Testis (tissue), 3 donors: ENCODE results near the gene COMMD3. TPM values are rescaled to one million over a fixed set of nuclear protein-coding genes. Genes with fewer than 3 reads are reported as not detected.

Experiments
- DNase-seq: peaks from one replicate; pipeline ENCODE4 v3.0.0-alpha.2; 2019
- H3K27ac ChIP-seq, 2 donors: fragments of 200-600 bp; sonication (generic); one replicate each; pipeline ENCODE4 v1.5.1; 2019
- H3K27me3 ChIP-seq: fragments of 200-600 bp; sonication (generic); one replicate; pipeline ENCODE4 v1.5.1; 2019
- H3K36me3 ChIP-seq: fragments of 200-600 bp; sonication (generic); one replicate; pipeline ENCODE4 v1.5.1; 2017; ENCODE audit warnings: low read depth; ENCODE audit errors: missing control alignments
- H3K4me1 ChIP-seq: fragments of 200-600 bp; sonication (generic); one replicate; pipeline ENCODE4 v1.5.1; 2019
- H3K4me3 ChIP-seq, 2 donors: fragments of 200-600 bp; sonication (generic); one replicate each; pipeline ENCODE4 v1.5.1; 2017 to 2019
- H3K9me3 ChIP-seq: fragments of 200-600 bp; sonication (generic); one replicate; pipeline ENCODE4 v1.5.1; 2017
- POLR2A ChIP-seq: fragments of 450-650 bp; IDR thresholded peaks from one replicate; pipeline ENCODE4 v1.6.1; 2017; ENCODE audit warnings: antibody characterized with exemption, mild to moderate bottlenecking, moderate library complexity
- WGBS, 2 donors: methylation state at CpG; one replicate each; pipeline ENCODE4 v1.1.5; 2018; 5-methylcytosine and 5-hydroxymethylcytosine counted together
- intact Hi-C: fragments of 100-400 bp; cut with DNase I; formaldehyde crosslinking; loops from one replicate; pipeline ENCODE4 v1.15.1; 2023; ENCODE audit warnings: low total_unique reads
- polyA plus RNA-seq: library from polyadenylated mRNA; stranded (reverse); fragments of 350-450 nt; fragmentation: Illumina TruSeq; extraction: RNeasy Lipid Tissue Mini Kit (QIAGEN cat#74804); gene quantifications from one replicate; pipeline ENCODE4 v1.2.3, GENCODE V29; 2014; ENCODE audit warnings: low read depth, low replicate concordance; ENCODE audit not compliant: insufficient read depth
- total RNA-seq, 2 donors: library from RNA; depleted of rRNA; stranded (reverse); fragments of >200 nt; gene quantifications; one replicate each; pipeline ENCODE4 v1.2.3, GENCODE V29; 2016
- TF ChIP-seq, protein P1 (sequence below), 3 experiments: fragments of 450-650 bp in 2 of 3; fragments of 200-600 bp in 1 of 3; sonication (generic) in 1 of 3; IDR thresholded peaks; one replicate each; pipeline ENCODE4 v1.5.1; 2016 to 2019; ENCODE audit warnings: antibody characterized with exemption in 3 of 3, mild to moderate bottlenecking in 2 of 3, moderate library complexity in 1 of 3

The COMMD3 gene
- total and polyA plus RNA-seq, 3 donors from 2014 or later = 40.6 to 70.2 (median 42.5) TPM

DNA sequence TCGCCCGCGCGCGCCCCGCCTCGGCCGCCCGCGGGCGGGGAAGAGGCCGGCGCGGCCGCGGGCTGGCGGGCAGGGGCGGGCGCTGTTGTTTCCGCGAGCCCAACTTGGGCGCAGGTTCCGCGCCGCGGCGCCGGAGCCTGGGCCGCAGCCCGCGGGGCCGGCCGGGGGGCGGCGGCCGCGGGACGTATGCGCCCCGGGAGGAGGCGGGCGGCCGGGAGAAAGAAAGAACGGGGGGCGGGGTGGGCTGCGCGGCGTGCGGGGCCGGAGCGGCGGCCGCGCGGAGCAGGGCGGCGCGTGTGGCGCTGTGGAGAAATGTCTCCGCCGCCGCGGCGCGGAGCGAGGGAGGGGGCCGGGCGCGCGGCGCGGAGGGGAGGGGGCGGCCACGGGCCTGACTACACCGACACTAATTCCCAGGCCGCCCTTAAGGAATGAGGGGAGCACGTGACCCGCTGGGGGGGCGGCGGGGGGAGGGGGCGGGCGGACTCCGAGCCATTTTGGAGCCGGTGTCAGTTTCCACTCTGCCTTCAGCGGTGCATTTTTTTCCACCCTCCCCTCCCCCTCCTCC lies 4.5 kb downstream of the COMMD3 start, which contains the start of gene BMI1:
BMI1 (plus strand) TSS at position 509 of the 565 bp plus-strand sequence. CDS start 5,351 bp downstream, outside the sequence.
- peak within 1 kb of the TSS; percentile 74 to 94 for H3K4me3 ChIP-seq
- no peaks in the 10 kb centered on the region for H3K9me3 ChIP-seq
- no peaks in the 10 kb centered on the region for H3K27me3 ChIP-seq
- no peak for TF ChIP-seq POLR2A
- TF ChIP-seq, protein P1, sequence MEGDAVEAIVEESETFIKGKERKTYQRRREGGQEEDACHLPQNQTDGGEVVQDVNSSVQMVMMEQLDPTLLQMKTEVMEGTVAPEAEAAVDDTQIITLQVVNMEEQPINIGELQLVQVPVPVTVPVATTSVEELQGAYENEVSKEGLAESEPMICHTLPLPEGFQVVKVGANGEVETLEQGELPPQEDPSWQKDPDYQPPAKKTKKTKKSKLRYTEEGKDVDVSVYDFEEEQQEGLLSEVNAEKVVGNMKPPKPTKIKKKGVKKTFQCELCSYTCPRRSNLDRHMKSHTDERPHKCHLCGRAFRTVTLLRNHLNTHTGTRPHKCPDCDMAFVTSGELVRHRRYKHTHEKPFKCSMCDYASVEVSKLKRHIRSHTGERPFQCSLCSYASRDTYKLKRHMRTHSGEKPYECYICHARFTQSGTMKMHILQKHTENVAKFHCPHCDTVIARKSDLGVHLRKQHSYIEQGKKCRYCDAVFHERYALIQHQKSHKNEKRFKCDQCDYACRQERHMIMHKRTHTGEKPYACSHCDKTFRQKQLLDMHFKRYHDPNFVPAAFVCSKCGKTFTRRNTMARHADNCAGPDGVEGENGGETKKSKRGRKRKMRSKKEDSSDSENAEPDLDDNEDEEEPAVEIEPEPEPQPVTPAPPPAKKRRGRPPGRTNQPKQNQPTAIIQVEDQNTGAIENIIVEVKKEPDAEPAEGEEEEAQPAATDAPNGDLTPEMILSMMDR (IDR thresholded peaks at IDR 0.05) = no peak
- H3K27ac ChIP-seq = peak within 1 kb of the TSS; percentile 94 to 97
- intact Hi-C loops = no loop called here
- DNase-seq = peak; percentile 91
- peaks cover 36% of the 10 kb centered on the region for H3K4me1 ChIP-seq
- no peaks in the 10 kb centered on the region for H3K36me3 ChIP-seq
- 0% methylated on average over 37 of the region's 85 CpGs; no CpG with 5 or more reads in 1 of the 2 donors for WGBS, 2 donors

DNA sequence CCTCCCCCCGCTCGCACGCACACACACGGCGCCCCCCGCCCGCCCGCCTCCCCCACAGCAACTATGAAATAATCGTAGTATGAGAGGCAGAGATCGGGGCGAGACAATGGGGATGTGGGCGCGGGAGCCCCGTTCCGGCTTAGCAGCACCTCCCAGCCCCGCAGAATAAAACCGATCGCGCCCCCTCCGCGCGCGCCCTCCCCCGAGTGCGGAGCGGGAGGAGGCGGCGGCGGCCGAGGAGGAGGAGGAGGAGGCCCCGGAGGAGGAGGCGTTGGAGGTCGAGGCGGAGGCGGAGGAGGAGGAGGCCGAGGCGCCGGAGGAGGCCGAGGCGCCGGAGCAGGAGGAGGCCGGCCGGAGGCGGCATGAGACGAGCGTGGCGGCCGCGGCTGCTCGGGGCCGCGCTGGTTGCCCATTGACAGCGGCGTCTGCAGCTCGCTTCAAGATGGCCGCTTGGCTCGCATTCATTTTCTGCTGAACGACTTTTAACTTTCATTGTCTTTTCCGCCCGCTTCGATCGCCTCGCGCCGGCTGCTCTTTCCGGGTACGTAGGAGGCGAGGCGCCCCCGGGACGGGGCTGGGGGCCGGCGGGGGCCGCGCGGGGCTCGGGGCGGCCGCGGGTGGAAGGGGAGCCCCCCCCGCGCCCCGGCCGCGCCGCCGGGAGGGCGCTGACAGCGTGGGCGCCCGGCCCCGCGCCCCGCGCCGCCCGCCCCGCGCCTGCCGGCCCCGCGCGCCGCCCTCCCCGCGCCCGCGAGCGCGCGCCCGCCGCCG lies 5.2 kb downstream of the COMMD3 start:
- Histone ChIP-seq H3K9me3 (no peaks in the 10 kb centered on the region), H3K36me3 (no peaks in the 10 kb centered on the region), H3K4me3 (peak overlapping the region; percentile 74 to 94), H3K27ac (peak overlapping the region; percentile 94 to 97), H3K27me3 (no peaks in the 10 kb centered on the region), H3K4me1 (peaks cover 36% of the 10 kb centered on the region)
- 0 to 1% methylated on average over 24 to 71 of the region's 114 CpGs for WGBS, 2 donors
- no peak for DNase-seq
- intact Hi-C loops = no loop called here
- TF ChIP-seq, protein P1 (IDR thresholded peaks at IDR 0.05) = no peak
- no peak for TF ChIP-seq POLR2A

DNA sequence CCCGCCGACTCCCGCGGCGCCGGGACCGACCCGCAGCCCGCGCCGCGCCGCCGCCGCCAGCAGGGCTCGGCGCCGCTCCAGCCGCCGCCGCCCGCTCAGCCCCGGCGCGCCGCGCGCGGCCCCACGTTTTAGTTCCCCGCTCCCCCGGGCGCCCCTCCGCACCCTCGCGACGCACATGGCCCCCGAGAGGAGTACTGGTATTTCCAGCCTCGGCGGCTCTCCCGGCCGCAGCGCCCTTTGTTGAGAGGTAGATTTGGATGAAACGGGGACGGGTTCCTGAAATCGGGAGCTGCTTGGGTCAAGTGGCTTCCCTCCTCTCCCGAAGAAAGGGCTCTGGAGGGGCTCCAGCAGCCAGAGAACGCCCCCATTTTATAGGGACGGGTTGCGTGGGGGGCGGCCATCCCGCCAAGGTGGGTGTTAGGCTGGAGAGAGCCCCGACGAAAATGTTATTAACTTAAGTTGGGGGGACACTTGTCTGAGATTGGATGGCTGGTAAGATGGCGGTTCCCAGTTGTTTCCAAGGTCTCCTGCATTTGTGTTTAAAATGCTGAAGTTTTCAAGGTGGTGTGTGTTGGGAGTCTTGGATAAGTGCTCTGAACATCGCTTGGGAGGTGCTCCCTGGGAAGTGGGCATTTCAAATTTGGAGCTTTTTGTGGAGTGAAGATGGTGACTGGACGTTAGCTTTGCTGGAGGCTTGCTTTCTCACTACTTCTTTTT lies 5.9 kb downstream of the COMMD3 start:
- Histone ChIP-seq H3K4me3 (peak overlapping the region; percentile 63 to 94), H3K9me3 (no peaks in the 10 kb centered on the region), H3K27ac (peak overlapping the region; percentile 79 to 82), H3K36me3 (no peaks in the 10 kb centered on the region), H3K27me3 (no peaks in the 10 kb centered on the region), H3K4me1 (peaks cover 36% of the 10 kb centered on the region)
- TF ChIP-seq POLR2A = no peak
- TF ChIP-seq, protein P1 (IDR thresholded peaks at IDR 0.05) = no peak
- no peak for DNase-seq
- WGBS, 2 donors = 2 to 4% methylated on average over 10 to 34 of the region's 57 CpGs
- intact Hi-C loops = no loop called here

DNA sequence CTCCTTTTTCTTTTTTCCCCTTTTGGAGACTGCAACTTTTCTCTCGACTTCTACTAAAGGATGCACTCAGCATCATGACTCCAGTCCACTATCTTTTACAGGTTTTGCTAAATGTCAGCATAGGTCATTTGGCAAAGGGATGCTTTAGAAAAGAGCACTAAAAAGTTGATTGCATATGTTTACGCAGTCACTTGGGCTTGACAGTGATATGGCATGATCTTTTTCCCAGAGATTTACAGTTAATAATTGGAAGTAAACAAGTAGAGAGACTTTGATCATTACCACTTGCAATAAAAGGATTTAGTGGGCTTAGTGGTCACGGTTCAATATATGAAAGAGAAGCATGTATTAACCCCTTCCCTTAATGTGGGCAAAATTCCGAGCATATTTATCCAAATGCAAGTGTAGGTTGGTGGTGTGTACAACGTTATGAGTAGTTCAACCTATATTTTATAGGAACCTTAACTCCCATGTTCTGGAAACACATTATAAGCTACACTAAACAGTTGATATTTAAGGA lies 6.5 kb downstream of the COMMD3 start:
- no peak for DNase-seq
- no peaks in the 10 kb centered on the region for H3K36me3 ChIP-seq
- H3K27me3 ChIP-seq = no peaks in the 10 kb centered on the region
- peaks cover 32% of the 10 kb centered on the region for H3K4me1 ChIP-seq
- WGBS, 2 donors = 37 to 44% methylated on average over 5 of the region's 5 CpGs
- peak overlapping the region; percentile 63 to 94 for H3K4me3 ChIP-seq
- TF ChIP-seq, protein P1 (IDR thresholded peaks at IDR 0.05) = no peak
- no peak for TF ChIP-seq POLR2A
- H3K27ac ChIP-seq = peak overlapping the region; percentile 79 to 82
- H3K9me3 ChIP-seq = no peaks in the 10 kb centered on the region
- intact Hi-C loops = no loop called here
